ENCODE results near the gene CKAP5. TPM values are rescaled to one million over a fixed set of nuclear protein-coding genes. Genes with fewer than 3 reads are reported as not detected.

The CKAP5 gene
- polyA plus RNA-seq, 1 donor (not counting 4 experiments of a cell fraction or from before 2014, with no cell fraction given): 96.4 TPM

DNA sequence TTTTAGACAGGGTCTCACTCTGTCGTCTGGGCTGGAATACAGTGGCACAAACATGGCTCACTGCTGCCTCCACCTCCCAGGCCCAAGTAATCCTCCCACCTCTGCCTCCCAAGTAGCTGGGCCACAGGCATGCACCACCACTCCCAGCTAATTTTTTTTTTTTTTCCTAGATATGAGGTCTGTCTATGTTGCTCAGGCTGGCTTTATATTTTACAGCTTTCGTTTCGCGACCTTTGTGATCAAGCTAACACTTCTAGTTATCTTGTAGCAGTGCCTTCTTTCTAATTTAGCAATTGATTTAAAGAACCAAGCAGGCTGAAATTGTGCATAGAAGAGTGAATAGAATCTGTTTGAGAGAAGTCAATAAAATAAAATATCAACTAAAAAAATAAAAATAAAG, 11.3 kb downstream of the CKAP5 start:
- Histone ChIP-seq H3K27me3 (ENCODE audit: control insufficient read depth, extremely low read depth, insufficient read depth, low read length) (no peaks in the 10 kb centered on the region), H3K9me3 (ENCODE audit: control insufficient read depth, low read depth, low read length) (no peaks in the 10 kb centered on the region), H3K4me1 (ENCODE audit: control insufficient read depth, extremely low read depth, insufficient read depth, low read length) (peaks cover 8% of the 10 kb centered on the region), H3K9ac (ENCODE audit: control insufficient read depth, extremely low read depth, insufficient read depth, low read length) (no peak overlapping the region), H3K9me1 (ENCODE audit: control insufficient read depth, extremely low read depth, insufficient read depth, low read length) (no peaks in the 10 kb centered on the region), H2AFZ (ENCODE audit: control insufficient read depth, low read length) (no peak overlapping the region), H3K4me3 (ENCODE audit: control insufficient read depth in 2 of 3, extremely low read depth in 1 of 3, insufficient read depth in 2 of 3, low read depth in 1 of 3, low read length in 3 of 3) (no peak overlapping the region), H3K79me2 (ENCODE audit: control insufficient read depth, insufficient read depth, low read length) (peaks cover 97% of the 10 kb centered on the region), H4K20me1 (ENCODE audit: control insufficient read depth, extremely low read depth, insufficient read depth, low read length) (peaks cover 8% of the 10 kb centered on the region), H3K27ac (ENCODE audit: control insufficient read depth, insufficient read depth, low read length) (no peak overlapping the region), H3K4me2 (ENCODE audit: control insufficient read depth, extremely low read depth, insufficient read depth, low read depth, low read length) (no peak overlapping the region), H3K36me3 (ENCODE audit: control insufficient read depth in 2 of 2, extremely low read depth in 1 of 2, insufficient read depth in 2 of 2, low read length in 2 of 2) (no peaks in the 10 kb centered on the region)
- dilution Hi-C loops (cut with MboI; ENCODE audit: extremely low pct_ligation_motif_present, low sequenced_read_pairs): no loop called here
- DNase-seq (ENCODE audit: low read depth, low spot score) (no peak), FAIRE-seq (no peak)
- no peak for TF ChIP-seq EZH2 (IDR thresholded peaks at IDR 0.05; ENCODE audit: low read length)
- TF ChIP-seq, protein P1, sequence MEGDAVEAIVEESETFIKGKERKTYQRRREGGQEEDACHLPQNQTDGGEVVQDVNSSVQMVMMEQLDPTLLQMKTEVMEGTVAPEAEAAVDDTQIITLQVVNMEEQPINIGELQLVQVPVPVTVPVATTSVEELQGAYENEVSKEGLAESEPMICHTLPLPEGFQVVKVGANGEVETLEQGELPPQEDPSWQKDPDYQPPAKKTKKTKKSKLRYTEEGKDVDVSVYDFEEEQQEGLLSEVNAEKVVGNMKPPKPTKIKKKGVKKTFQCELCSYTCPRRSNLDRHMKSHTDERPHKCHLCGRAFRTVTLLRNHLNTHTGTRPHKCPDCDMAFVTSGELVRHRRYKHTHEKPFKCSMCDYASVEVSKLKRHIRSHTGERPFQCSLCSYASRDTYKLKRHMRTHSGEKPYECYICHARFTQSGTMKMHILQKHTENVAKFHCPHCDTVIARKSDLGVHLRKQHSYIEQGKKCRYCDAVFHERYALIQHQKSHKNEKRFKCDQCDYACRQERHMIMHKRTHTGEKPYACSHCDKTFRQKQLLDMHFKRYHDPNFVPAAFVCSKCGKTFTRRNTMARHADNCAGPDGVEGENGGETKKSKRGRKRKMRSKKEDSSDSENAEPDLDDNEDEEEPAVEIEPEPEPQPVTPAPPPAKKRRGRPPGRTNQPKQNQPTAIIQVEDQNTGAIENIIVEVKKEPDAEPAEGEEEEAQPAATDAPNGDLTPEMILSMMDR (optimal IDR thresholded peaks at IDR 0.05 in 1 of 3, IDR thresholded peaks at IDR 0.05 in 1 of 3, conservative IDR thresholded peaks at IDR 0.05 in 1 of 3; ENCODE audit: extremely low read depth in 1 of 3, insufficient read depth in 2 of 3, low read length in 3 of 3): no peak

DNA sequence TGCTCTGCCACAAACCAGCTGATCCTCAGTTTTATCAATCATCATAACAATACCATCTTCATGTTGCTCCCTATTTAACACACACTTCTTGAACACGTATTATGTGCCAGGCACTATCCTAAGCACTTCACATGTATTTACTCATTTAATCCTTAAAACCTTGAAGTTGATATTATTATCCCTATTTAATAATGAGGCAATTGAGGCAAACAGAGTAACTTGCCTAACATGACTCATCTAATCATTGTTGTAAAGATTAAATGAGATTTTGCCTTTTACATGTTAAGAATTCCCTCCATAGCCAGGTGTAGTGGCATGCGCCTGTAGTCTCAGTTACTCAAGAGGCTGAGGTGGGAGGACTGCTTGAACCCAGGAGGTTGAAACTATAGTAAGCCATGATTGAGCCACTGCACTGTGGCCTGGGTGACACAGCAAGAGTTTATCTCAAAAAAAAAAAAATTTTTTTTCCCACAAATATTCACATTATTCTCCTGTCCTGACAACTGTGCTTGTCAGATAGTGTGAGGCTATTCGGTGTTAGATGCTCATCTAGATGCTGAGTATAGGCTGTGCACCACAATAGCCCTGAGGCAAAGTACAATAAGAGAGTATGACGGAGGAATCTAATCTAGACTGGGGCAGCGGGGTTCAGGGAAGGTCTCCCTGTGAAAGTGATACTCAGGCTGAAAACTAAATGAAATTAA, 13.4 kb downstream of the CKAP5 start:
- TF ChIP-seq, protein P1 (optimal IDR thresholded peaks at IDR 0.05 in 1 of 3, IDR thresholded peaks at IDR 0.05 in 1 of 3, conservative IDR thresholded peaks at IDR 0.05 in 1 of 3; ENCODE audit: extremely low read depth in 1 of 3, insufficient read depth in 2 of 3, low read length in 3 of 3): no peak
- TF ChIP-seq EZH2 (IDR thresholded peaks at IDR 0.05; ENCODE audit: low read length): no peak
- Histone ChIP-seq H3K27me3 (ENCODE audit: control insufficient read depth, extremely low read depth, insufficient read depth, low read length) (no peaks in the 10 kb centered on the region), H2AFZ (ENCODE audit: control insufficient read depth, low read length) (no peak overlapping the region), H3K4me2 (ENCODE audit: control insufficient read depth, extremely low read depth, insufficient read depth, low read depth, low read length) (no peak overlapping the region), H3K4me1 (ENCODE audit: control insufficient read depth, extremely low read depth, insufficient read depth, low read length) (peaks cover 12% of the 10 kb centered on the region), H4K20me1 (ENCODE audit: control insufficient read depth, extremely low read depth, insufficient read depth, low read length) (peaks cover 12% of the 10 kb centered on the region), H3K9me1 (ENCODE audit: control insufficient read depth, extremely low read depth, insufficient read depth, low read length) (peaks cover 2% of the 10 kb centered on the region), H3K9me3 (ENCODE audit: control insufficient read depth, low read depth, low read length) (no peaks in the 10 kb centered on the region), H3K4me3 (ENCODE audit: control insufficient read depth in 2 of 3, extremely low read depth in 1 of 3, insufficient read depth in 2 of 3, low read depth in 1 of 3, low read length in 3 of 3) (no peak overlapping the region), H3K36me3 (ENCODE audit: control insufficient read depth in 2 of 2, extremely low read depth in 1 of 2, insufficient read depth in 2 of 2, low read length in 2 of 2) (no peaks in the 10 kb centered on the region), H3K79me2 (ENCODE audit: control insufficient read depth, insufficient read depth, low read length) (peaks cover 97% of the 10 kb centered on the region), H3K27ac (ENCODE audit: control insufficient read depth, insufficient read depth, low read length) (no peak overlapping the region), H3K9ac (ENCODE audit: control insufficient read depth, extremely low read depth, insufficient read depth, low read length) (no peak overlapping the region)
- no peak for DNase-seq (ENCODE audit: low read depth, low spot score)
- dilution Hi-C loops (cut with MboI; ENCODE audit: extremely low pct_ligation_motif_present, low sequenced_read_pairs): no loop called here
- FAIRE-seq: no peak
